A549 (cell line): ENCODE results near the gene CEBPA.

Experiments
- BHLHE40 ChIP-seq: IDR thresholded peaks from 2 replicates; pipeline ENCODE4 v1.6.1; 2012; ENCODE audit warnings: low read depth, low read length, inconsistent platforms
- CTCF ChIP-seq: fragments of >200 bp; sonication (Bioruptor Twin); formaldehyde crosslinking; IDR thresholded peaks from 3 replicates; pipeline ENCODE4 v1.5.1; 2016
- EP300 ChIP-seq, 2 experiments: fragments of >200 bp; sonication (Bioruptor Twin); formaldehyde crosslinking; IDR thresholded peaks; 2 replicates in 1 of 2; 3 replicates in 1 of 2; pipeline ENCODE4 v1.6.1; 2016 to 2017
- POLR2AphosphoS2 ChIP-seq: conservative IDR thresholded peaks from 2 replicates; pipeline ENCODE4 v1.6.1; 2012; ENCODE audit warnings: low read length, improper control_type of control experiment, inconsistent platforms
- RAD21 ChIP-seq, 2 experiments: fragments of >200 bp in 1 of 2; sonication (Bioruptor Twin) in 1 of 2; formaldehyde crosslinking in 1 of 2; IDR thresholded peaks in 1 of 2; conservative IDR thresholded peaks in 1 of 2; 2 replicates in 1 of 2; 3 replicates in 1 of 2; pipeline ENCODE4 v1.6.1; 2012 to 2018; ENCODE audit warnings: inconsistent platforms in 1 of 2
- RCOR1 ChIP-seq: fragments of 150-350 bp; IDR thresholded peaks from 2 replicates; pipeline ENCODE4 v1.6.1; 2014; ENCODE audit warnings: antibody characterized with exemption, low read length, low read depth
- ZFP36 ChIP-seq: fragments of 450-650 bp; IDR thresholded peaks from 2 replicates; pipeline ENCODE4 v1.6.1; 2014; ENCODE audit warnings: borderline replicate concordance; ENCODE audit not compliant: partially characterized antibody

DNA sequence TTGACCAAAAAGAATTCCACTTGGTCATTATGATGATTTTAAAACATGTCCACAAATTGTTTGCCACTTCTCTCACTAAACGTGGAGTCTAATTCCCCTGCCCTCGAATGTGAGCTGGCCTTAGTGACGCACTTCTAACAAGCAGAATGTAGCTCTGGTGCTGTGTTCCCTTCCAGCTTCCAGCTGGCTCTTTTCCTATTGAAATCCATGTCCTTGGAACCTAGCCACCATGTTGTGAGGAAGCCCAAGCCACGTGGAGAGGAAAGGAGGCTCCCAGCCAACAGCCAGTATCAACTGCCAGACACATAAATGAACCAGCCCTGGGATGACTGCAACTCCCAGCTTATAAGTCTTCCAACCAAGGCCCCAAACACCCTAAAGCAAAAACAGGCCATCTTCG is 23.6 kb upstream of the CEBPA start:
- TF ChIP-seq RAD21 (conservative IDR thresholded peaks at IDR 0.05 in 1 of 2, IDR thresholded peaks at IDR 0.05 in 1 of 2) (no peak), BHLHE40 (no peak), RCOR1 (no peak), ZFP36 (no peak), CTCF (no peak), EP300 (IDR thresholded peaks at IDR 0.05) (no peak), POLR2AphosphoS2 (no peak)
